Fibroblast of mammary gland (primary cell): ENCODE measurements around the gene CEP89.

ENCODE experiments used
- DNase-seq: peaks from one replicate; pipeline ENCODE4 v3.0.0-alpha.2; 2010; ENCODE audit warnings: low read depth
- H3K4me3 ChIP-seq: 2 replicates; pipeline ENCODE4 v1.5.1; 2011; ENCODE audit warnings: low read depth, mild to moderate bottlenecking, low read length, moderate library complexity; ENCODE audit not compliant: control insufficient read depth
- CTCF ChIP-seq: conservative IDR thresholded peaks from 2 replicates; pipeline ENCODE4 v1.5.1; 2011; ENCODE audit warnings: low read depth, low read length, inconsistent platforms; ENCODE audit not compliant: control insufficient read depth, insufficient read depth

CEP89 gene

GRCh38 chr19:32828643-32829344 is 143.0 kb downstream of the CEP89 start:
- TF ChIP-seq CTCF, result no peak
- no peak overlapping the region for H3K4me3 ChIP-seq

GRCh38 chr19:32828139-32828538 is 143.6 kb downstream of the CEP89 start:
- no peak for DNase-seq
- H3K4me3 ChIP-seq, result no peak overlapping the region
- TF ChIP-seq CTCF, result no peak

More at GRCh38 chr19:32828643-32829344, 143.0 kb downstream of the CEP89 start:
- no peak for DNase-seq
